Bone marrow (tissue), 2 donors: ENCODE measurements around the gene HIVEP1.
A peak's percentile ranks its signal among the peaks of the same experiment; 100 is the strongest.

Experiments
- DNase-seq, 2 donors: peaks; one replicate each; lab custom pipeline; 2025; lab: John Stamatoyannopoulos, UW

HIVEP1 gene

GRCh38 chr6:11994875-11995461, 17.1 kb upstream of the HIVEP1 start:
- DNase-seq: no peak

GRCh38 chr6:11996751-11997150, 15.4 kb upstream of the HIVEP1 start:
- DNase-seq: no peak

GRCh38 chr6:11999246-11999645, 12.9 kb upstream of the HIVEP1 start:
- no peak for DNase-seq

DNA sequence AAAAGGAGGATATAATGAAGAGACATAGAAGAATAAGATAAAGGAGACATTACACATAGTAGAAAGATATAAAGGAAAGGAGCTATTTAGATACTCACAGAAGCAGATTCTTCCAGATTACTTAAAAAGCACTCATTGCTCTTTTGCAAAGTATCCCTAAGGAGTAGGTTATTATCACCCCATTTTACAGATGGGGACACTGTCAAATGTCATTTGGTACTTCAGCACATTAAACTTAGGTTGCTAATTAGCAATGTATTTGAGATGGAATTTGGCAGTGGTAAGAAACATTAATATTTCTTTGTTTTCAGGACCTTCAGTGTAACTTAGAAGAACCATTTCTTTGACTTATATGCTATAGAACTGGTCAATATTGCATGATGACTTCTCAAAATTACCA, 11.9 kb upstream of the HIVEP1 start:
- DNase-seq: no peak

DNA sequence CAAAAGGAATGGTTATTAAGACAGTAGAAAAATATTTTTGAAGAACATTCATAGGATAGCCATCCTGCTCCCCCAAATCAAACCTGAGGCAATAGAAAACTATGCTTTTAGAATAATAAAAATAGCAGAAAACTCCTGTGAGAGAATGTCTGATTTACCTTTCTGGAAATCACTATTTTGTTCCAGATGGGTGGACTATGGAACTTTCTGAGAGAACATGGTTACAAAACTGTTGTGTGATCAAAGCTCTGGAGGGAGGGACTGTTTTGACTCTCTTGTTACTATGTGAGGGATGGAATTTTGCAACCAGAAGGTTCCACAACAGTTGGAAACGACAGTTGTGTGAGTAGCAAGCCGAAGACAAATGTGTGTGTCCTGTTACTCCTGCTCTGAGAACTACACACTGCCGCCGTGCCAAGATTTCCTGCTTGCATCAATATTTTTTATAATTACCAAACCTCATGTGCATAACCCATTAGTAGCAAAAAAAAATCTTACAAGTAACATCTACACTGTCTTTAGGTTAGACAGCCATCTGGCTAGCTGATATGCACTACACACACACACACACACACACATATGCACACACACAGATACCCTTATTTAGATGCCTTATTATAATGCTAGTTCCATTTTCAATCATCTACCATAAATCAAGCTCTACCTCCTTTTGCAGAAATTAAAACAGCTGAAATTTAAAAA, 11.0 kb upstream of the HIVEP1 start:
- no peak for DNase-seq

GRCh38 chr6:12001706-12002435, 10.2 kb upstream of the HIVEP1 start:
- DNase-seq: no peak

- no peak for DNase-seq
These were observed 4.6 kb upstream of the HIVEP1 start for GRCh38 chr6:12007473-12007872.

- no peak for DNase-seq
These were observed 4.2 kb upstream of the HIVEP1 start for GRCh38 chr6:12007887-12008286.

GRCh38 chr6:12008366-12009179, 3.5 kb upstream of the HIVEP1 start:
- DNase-seq: peak; percentile 68 to 72

GRCh38 chr6:12009180-12009685, 2.9 kb upstream of the HIVEP1 start:
- peak in 1 of 2 donors; percentile 46 for DNase-seq

DNA sequence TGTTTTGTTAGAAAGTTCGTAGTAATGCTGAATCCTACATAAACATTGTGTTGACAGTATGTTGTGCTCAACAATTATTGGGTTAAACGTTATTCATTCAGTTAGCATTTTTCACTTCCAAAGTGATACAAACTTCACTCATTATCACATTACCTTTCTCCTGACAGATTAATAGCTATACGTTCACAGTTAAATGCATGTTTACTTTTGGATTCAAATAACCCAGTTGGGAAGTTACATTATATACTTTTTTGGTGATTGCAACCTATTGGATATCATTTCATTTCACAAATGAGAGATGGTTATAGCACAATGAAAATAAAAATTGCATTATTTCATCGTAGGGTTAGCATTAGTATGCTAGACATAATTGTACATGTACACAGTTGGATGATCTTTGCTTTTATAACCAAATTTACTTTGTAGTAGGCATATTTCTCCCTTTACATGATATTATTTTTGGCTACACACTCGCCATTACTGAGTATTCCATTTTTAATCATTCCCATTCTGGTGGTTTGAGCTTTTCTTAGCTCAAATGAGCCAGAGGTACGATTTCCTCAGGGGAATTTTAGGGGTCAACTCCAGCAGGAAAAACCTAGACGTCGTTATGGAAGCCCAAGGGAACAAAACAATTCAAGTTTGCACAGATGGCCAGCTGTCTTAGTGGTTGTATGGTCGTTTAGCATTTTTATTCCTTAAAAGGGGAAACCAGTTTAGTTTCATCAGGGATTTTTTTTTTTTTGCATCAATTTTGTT, 2.1 kb upstream of the HIVEP1 start:
- no peak for DNase-seq

DNA sequence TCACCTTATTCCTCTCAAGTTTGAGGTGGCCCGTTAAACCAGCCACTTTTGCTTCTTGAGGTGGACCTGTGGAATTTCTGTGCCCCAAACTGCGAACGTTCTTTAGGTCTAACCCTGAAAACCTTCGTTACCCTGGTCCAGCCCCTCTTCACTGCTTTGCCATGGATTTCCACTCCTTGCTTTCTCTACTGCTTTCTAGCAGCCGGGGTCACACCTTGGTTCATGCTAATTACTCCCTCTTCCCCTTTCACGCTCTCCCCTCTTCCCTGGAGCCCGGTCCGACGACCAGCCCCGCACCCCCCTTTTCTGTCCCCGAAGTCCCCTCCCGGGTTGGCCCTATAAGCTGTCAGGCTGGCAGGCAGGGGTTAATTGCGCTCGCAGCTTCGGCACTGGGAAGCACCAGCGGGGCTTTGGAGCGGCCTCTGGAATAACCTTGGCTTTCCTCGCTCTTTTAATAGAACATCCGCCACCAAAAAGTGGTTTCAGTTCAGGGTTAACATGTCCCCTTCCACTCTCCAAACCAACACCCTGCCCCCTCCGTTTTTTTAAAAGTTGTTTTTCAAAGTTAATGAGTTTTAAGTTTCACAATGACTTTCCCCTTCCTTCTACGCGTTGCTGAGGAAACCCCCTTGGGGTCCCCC, 1.4 kb upstream of the HIVEP1 start:
- DNase-seq: peak in 1 of 2 donors; percentile 85

- DNase-seq: peak; percentile 92 to 96
These were observed 655 bp upstream of the HIVEP1 start for GRCh38 chr6:12011276-12012037.

- peak; percentile 54 to 59 for DNase-seq
These were observed 620 bp downstream of the HIVEP1 start for GRCh38 chr6:12012558-12013306.

- no peak for DNase-seq
These were observed 1.2 kb downstream of the HIVEP1 start for GRCh38 chr6:12013307-12013719.

- DNase-seq: no peak
These were observed 2.1 kb downstream of the HIVEP1 start for GRCh38 chr6:12014027-12014872.

DNA sequence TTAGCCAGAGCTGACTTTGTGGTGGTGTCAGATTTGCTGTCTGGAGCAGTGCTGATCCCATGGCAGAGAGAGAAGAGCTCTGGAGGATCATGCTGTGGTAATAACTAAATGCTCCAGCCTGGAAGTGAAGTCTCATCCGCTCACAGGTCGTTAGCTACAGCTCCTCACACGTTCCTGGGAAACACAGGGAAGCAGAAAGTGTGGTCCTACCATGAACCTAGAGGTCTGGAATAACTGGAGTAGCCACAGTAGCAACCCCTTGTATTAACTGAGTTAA, 2.7 kb downstream of the HIVEP1 start:
- no peak for DNase-seq

GRCh38 chr6:12017263-12017662, 5.2 kb downstream of the HIVEP1 start:
- no peak for DNase-seq
